Stimulated activated CD8-positive, alpha-beta memory T cell treated with anti-CD3 and anti-CD28 coated beads, Interleukin-7, amount 100 ng/mL, for 4 hours (primary cell): ENCODE results near the gene GINS2.

Experiments
- DNase-seq, 2 donors: peaks; one replicate each; pipeline ENCODE4 v3.0.0-alpha.2; 2020; ENCODE audit warnings: low read depth in 2 of 2

GINS2 gene

GRCh38 chr16:85716022-85716679 is 27.4 kb upstream of the GINS2 start:
- no peak for DNase-seq

GRCh38 chr16:85715169-85716021 is 26.6 kb upstream of the GINS2 start:
- DNase-seq: no peak

GRCh38 chr16:85712801-85713200 is 24.0 kb upstream of the GINS2 start:
- no peak for DNase-seq

GRCh38 chr16:85711982-85712587 is 23.3 kb upstream of the GINS2 start:
- DNase-seq: no peak

- no peak for DNase-seq
These were observed 22.0 kb upstream of the GINS2 start for GRCh38 chr16:85710732-85711131.

GRCh38 chr16:85709766-85710585 is 21.2 kb upstream of the GINS2 start:
- no peak for DNase-seq

- DNase-seq: no peak
These were observed 19.6 kb upstream of the GINS2 start for GRCh38 chr16:85708338-85708737.

- DNase-seq: no peak
These were observed 18.9 kb upstream of the GINS2 start for GRCh38 chr16:85707528-85708095.

GRCh38 chr16:85706449-85707034 is 17.8 kb upstream of the GINS2 start:
- DNase-seq: no peak

GRCh38 chr16:85704900-85705846 is 16.4 kb upstream of the GINS2 start:
- DNase-seq: no peak

GRCh38 chr16:85704011-85704410 is 15.3 kb upstream of the GINS2 start:
- DNase-seq: no peak

- DNase-seq: no peak
These were observed 10.9 kb upstream of the GINS2 start for GRCh38 chr16:85699628-85700027.

- no peak for DNase-seq
These were observed 10.3 kb upstream of the GINS2 start for GRCh38 chr16:85698935-85699558.

GRCh38 chr16:85698459-85698891 is 9.7 kb upstream of the GINS2 start:
- DNase-seq: no peak

GRCh38 chr16:85697431-85697830 is 8.7 kb upstream of the GINS2 start:
- DNase-seq: no peak

GRCh38 chr16:85696781-85697180 is 8.0 kb upstream of the GINS2 start:
- DNase-seq: no peak

GRCh38 chr16:85695196-85696128 is 6.7 kb upstream of the GINS2 start:
- no peak for DNase-seq

GRCh38 chr16:85690469-85691064 is 1.8 kb upstream of the GINS2 start:
- DNase-seq: no peak
